DND-41 (cell line): ENCODE measurements around the gene TGFB1I1.

Source experiments
- EZH2 ChIP-seq: IDR thresholded peaks from 3 replicates; pipeline ENCODE4 v1.6.1; 2012; ENCODE audit warnings: borderline replicate concordance, low read depth, mild to moderate bottlenecking, moderate library complexity, low read length, inconsistent platforms; ENCODE audit not compliant: severe bottlenecking
- TF ChIP-seq, protein P1 (sequence below): IDR thresholded peaks from 2 replicates; pipeline ENCODE4 v1.5.1; 2012; ENCODE audit warnings: borderline replicate concordance, low read length, moderate library complexity, mild to moderate bottlenecking; ENCODE audit not compliant: poor library complexity, severe bottlenecking; ENCODE audit errors: extremely low read depth

GRCh38 chr16:31493506-31494125, 21.7 kb downstream of the TGFB1I1 start:
- TF ChIP-seq, protein P1, sequence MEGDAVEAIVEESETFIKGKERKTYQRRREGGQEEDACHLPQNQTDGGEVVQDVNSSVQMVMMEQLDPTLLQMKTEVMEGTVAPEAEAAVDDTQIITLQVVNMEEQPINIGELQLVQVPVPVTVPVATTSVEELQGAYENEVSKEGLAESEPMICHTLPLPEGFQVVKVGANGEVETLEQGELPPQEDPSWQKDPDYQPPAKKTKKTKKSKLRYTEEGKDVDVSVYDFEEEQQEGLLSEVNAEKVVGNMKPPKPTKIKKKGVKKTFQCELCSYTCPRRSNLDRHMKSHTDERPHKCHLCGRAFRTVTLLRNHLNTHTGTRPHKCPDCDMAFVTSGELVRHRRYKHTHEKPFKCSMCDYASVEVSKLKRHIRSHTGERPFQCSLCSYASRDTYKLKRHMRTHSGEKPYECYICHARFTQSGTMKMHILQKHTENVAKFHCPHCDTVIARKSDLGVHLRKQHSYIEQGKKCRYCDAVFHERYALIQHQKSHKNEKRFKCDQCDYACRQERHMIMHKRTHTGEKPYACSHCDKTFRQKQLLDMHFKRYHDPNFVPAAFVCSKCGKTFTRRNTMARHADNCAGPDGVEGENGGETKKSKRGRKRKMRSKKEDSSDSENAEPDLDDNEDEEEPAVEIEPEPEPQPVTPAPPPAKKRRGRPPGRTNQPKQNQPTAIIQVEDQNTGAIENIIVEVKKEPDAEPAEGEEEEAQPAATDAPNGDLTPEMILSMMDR: no peak
- TF ChIP-seq EZH2: no peak
